Heart right ventricle (tissue), 16 donors: ENCODE measurements around the gene TBPL2. TPM values are rescaled to one million over a fixed set of nuclear protein-coding genes. Genes with fewer than 3 reads are reported as not detected.

Experiments used
- ATAC-seq, 8 donors: fragments of 200-7000 bp; cut with Tn5 transposase; one replicate each; pipeline ENCODE4 v1.9.1; 2020; ENCODE audit warnings: mild to moderate bottlenecking in 8 of 8, moderate library complexity in 8 of 8, moderate number of reproducible peaks in 1 of 8
- DNase-seq, 2 donors: peaks; one replicate each; pipeline ENCODE4 v3.0.0-alpha.2; 2020
- H3K27ac ChIP-seq, 10 donors: fragments of 200-600 bp; sonication (generic) in 2 of 10; one replicate each; pipeline versions ENCODE4 v1.5.0 to v1.8.0; 2020 to 2022; ENCODE audit warnings: mild to moderate bottlenecking in 3 of 10
- H3K27me3 ChIP-seq, 7 donors: fragments of 200-600 bp; one replicate each; pipeline ENCODE4 v1.8.0; 2021 to 2022; ENCODE audit warnings: mild to moderate bottlenecking in 2 of 7
- H3K36me3 ChIP-seq, 9 donors: fragments of 200-600 bp; sonication (generic) in 1 of 9; one replicate each; pipeline versions ENCODE4 v1.5.0 to v1.8.0; 2020 to 2022; ENCODE audit warnings: mild to moderate bottlenecking in 2 of 9
- H3K4me1 ChIP-seq, 9 donors: fragments of 200-600 bp; sonication (generic) in 1 of 9; one replicate each; pipeline versions ENCODE4 v1.5.0 to v1.8.0; 2020 to 2022; ENCODE audit warnings: mild to moderate bottlenecking in 4 of 9
- H3K4me3 ChIP-seq, 10 donors: fragments of 200-600 bp; sonication (generic) in 2 of 10; one replicate each; pipeline versions ENCODE4 v1.5.0 to v1.8.0; 2020 to 2022; ENCODE audit warnings: mild to moderate bottlenecking in 7 of 10, moderate library complexity in 2 of 10
- H3K9me3 ChIP-seq, 11 donors: fragments of 200-600 bp in 10 of 11; sonication (generic) in 2 of 11; one replicate each; pipeline versions ENCODE4 v1.5.0 to v1.8.0; 2013 to 2022; ENCODE audit warnings: mild to moderate bottlenecking in 2 of 11, control low read depth in 1 of 11, moderate library complexity in 1 of 11
- CTCF ChIP-seq, 9 donors: fragments of 200-600 bp; sonication (generic) in 2 of 9; IDR thresholded peaks; one replicate each; pipeline versions ENCODE4 v1.5.0 to v1.8.0; 2021 to 2022; ENCODE audit warnings: antibody characterized with exemption in 9 of 9, mild to moderate bottlenecking in 5 of 9, moderate library complexity in 1 of 9
- WGBS, 2 donors: extraction: QIAGEN DNeasy Blood & Tissue Kit; methylation state at CpG; one replicate each; pipeline ENCODE4 v1.1.7; 2013; ENCODE audit warnings: inconsistent platforms in 1 of 2; 5-methylcytosine and 5-hydroxymethylcytosine counted together
- intact Hi-C, 10 donors: fragments of 100-400 bp; cut with DNase I; formaldehyde crosslinking; loops; one replicate each; pipeline versions ENCODE4 v1.11.1 to v1.14.2; 2022
- polyA plus RNA-seq, 2 donors: library from polyadenylated mRNA; stranded (reverse); fragments of 200-250 nt; gene quantifications; one replicate each; pipeline ENCODE4 v1.2.3, GENCODE V29; 2013
- total RNA-seq, 10 donors: library from RNA; stranded (reverse); fragmentation: NEBNext Ultra II Directional in 3 of 10; extraction: Animal tissue kit (Norgen Biotek cat#: 25700) in 3 of 10; gene quantifications; one replicate each; pipeline versions ENCODE4 v1.2.1 to v1.2.4, GENCODE V29; 2021 to 2023
- donor health status: Arrhythmogenic right ventricular cardiomyopathy.
- donor health status: ischemic (EF 13 %, LVEDD 7.1; RV severe dilation, severe dysfunction).
- donor health status: healthy with polysubstance abuse.
- donor health status: DM: no; HTN: yes; CAD: no.
- donor health status: DM: no; HTN: no; CAD: no.
- donor health status: ischemic (EF 25% LVEDD 6.9; RV normal size, moderate dysfunction).
- donor health status: ischemic (EF 25% LVEDD 5.7; RV mildly dilated, moderate dysfunction).
- donor health status: healthy.
- donor health status: DM: yes; HTN: yes; CAD: no.
- donor health status: Ischemic cardiomyopathy.
- donor health status: ischemic (EF 35%, LVEDD 5.7; RV mildly dilated, moderate dysfunction).
- donor health status: nonischemic (EF 11% LVEDD 7.7; RV severe dilation, severe dysfunction).
- donor health status: DM: yes; HTN: yes; CAD: no.
- donor health status: PGD.
- donor health status: ischemic (EF 29% LVEDD 5.4; RV normal size, mild dysfunction).
- donor health status: nonischemic (EF 23%, LVEDD 6.1; RV moderate dilation, normal function).

The TBPL2 gene
- total and polyA plus RNA-seq, 12 donors: not detected

DNA sequence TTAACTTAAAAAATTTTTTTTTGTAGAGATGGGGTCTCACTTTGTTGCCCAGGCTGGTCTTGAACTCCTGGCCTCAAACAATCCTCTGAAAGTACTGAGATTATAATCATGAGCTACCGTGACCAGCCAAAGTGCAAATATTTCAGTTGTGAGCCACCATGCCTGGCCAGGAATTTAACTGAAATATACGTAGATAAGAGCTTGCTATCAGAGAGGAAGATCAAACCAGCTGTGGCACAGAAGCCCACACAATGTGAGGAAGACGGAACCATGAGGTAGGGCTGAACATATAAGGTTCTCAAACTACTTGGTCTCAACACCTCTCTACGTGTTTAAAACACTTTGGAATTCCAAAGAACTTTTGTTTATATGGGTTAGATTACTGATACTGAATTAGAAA is 57.9 kb downstream of the TBPL2 start:
- Histone ChIP-seq H3K36me3 (peaks cover 0 to 100% (median 43%) of the 10 kb centered on the region in 9 donors), H3K27me3 (no peaks in the 10 kb centered on the region), H3K4me1 (peaks cover 0 to 38% (median 15%) of the 10 kb centered on the region in 9 donors), H3K9me3 (no peaks in the 10 kb centered on the region), H3K27ac (peak overlapping the region in 9 of 10 donors; percentile 9 to 79 (median 69)), H3K4me3 (no peak overlapping the region)
- ATAC-seq (no peak), DNase-seq (no peak)
- TF ChIP-seq CTCF (IDR thresholded peaks at IDR 0.05): no peak
- intact Hi-C loops: no loop called here
- 51 to 60% methylated on average over 4 of the region's 4 CpGs for WGBS, 2 donors

- peaks cover 0 to 37% (median 15%) of the 10 kb centered on the region in 9 donors for H3K4me1 ChIP-seq
- ATAC-seq (no peak), DNase-seq (no peak)
- no peak overlapping the region for H3K4me3 ChIP-seq
- TF ChIP-seq CTCF (IDR thresholded peaks at IDR 0.05): no peak
- peak overlapping the region in 2 of 10 donors; percentile 59 to 76 for H3K27ac ChIP-seq
- 96 to 98% methylated on average over 2 of the region's 2 CpGs for WGBS, 2 donors
- intact Hi-C loops: no loop called here
- H3K27me3 ChIP-seq: no peaks in the 10 kb centered on the region
- peaks cover 0 to 100% (median 52%) of the 10 kb centered on the region in 9 donors for H3K36me3 ChIP-seq
- no peaks in the 10 kb centered on the region for H3K9me3 ChIP-seq
Measured at GRCh38 chr14:55381561-55381960, 58.9 kb downstream of the TBPL2 start.

DNA sequence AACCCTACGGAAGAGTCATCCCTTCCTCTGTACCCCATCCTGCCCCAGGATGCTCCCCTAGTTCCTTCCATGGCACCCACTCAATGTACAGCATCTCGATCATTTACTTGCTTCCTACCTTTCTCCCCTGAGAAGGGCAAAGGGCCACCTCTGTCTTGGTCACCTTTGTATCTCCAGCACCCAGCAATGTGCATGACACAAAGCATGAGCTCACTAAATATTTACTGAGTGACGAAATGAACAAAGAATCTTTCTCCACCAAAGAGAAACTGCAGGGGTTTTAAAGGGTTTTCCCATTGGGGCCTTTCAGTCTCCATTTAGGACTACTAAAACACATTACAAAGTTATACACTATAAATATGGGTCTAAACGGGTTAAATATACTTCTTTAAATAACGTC is 59.4 kb downstream of the TBPL2 start:
- WGBS, 2 donors: 87 to 90% methylated on average over 5 of the region's 5 CpGs
- TF ChIP-seq CTCF (IDR thresholded peaks at IDR 0.05): no peak
- H3K4me3 ChIP-seq: no peak overlapping the region
- ATAC-seq (no peak), DNase-seq (no peak)
- peaks cover 0 to 32% (median 15%) of the 10 kb centered on the region in 9 donors for H3K4me1 ChIP-seq
- intact Hi-C loops: no loop called here
- H3K36me3 ChIP-seq: peaks cover 0 to 100% (median 57%) of the 10 kb centered on the region in 9 donors
- H3K27ac ChIP-seq: peak overlapping the region in 2 of 10 donors; percentile 59 to 76
- no peaks in the 10 kb centered on the region for H3K27me3 ChIP-seq
- no peaks in the 10 kb centered on the region for H3K9me3 ChIP-seq

DNA sequence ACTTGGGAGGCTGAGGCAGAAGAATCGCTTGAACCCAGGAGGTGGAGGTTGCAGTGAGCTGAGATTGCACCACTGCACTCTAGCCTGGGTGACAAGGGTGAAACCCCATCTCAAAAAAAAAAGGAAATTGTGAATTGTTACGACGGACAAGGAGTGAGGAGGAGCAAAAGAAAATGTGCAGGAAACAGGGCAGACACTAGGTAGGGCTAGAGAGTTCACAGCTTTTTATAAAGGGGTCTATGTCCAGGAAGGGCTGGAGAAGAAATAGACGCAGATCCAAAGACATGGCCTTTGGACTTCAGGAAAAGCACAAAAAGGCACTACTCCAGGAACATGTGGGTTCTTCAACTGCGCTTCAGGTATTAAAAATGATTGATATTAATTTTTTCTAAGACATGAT is 63.2 kb downstream of the TBPL2 start:
- no peaks in the 10 kb centered on the region for H3K9me3 ChIP-seq
- intact Hi-C loops: no loop called here

More for the DNA sequence above, 63.2 kb downstream of the TBPL2 start:
- 89 to 97% methylated on average over 5 of the region's 5 CpGs for WGBS, 2 donors
- Histone ChIP-seq H3K27ac (no peak overlapping the region), H3K27me3 (no peaks in the 10 kb centered on the region), H3K36me3 (peaks cover 0 to 99% (median 64%) of the 10 kb centered on the region in 9 donors), H3K4me1 (peaks cover 0 to 9% (median 0%) of the 10 kb centered on the region in 9 donors), H3K4me3 (no peak overlapping the region)
- TF ChIP-seq CTCF (IDR thresholded peaks at IDR 0.05): no peak
- ATAC-seq (no peak), DNase-seq (no peak)
